HG02852 (cell line): ENCODE measurements around the gene AKNA.

Experiments used
- ATAC-seq: cut with Tn5 transposase; IDR thresholded peaks from one replicate; pipeline ENCODE4 v1.9.1; 2021; ENCODE audit warnings: mild to moderate bottlenecking, moderate library complexity; ENCODE audit not compliant: unreplicated experiment

The AKNA gene

DNA sequence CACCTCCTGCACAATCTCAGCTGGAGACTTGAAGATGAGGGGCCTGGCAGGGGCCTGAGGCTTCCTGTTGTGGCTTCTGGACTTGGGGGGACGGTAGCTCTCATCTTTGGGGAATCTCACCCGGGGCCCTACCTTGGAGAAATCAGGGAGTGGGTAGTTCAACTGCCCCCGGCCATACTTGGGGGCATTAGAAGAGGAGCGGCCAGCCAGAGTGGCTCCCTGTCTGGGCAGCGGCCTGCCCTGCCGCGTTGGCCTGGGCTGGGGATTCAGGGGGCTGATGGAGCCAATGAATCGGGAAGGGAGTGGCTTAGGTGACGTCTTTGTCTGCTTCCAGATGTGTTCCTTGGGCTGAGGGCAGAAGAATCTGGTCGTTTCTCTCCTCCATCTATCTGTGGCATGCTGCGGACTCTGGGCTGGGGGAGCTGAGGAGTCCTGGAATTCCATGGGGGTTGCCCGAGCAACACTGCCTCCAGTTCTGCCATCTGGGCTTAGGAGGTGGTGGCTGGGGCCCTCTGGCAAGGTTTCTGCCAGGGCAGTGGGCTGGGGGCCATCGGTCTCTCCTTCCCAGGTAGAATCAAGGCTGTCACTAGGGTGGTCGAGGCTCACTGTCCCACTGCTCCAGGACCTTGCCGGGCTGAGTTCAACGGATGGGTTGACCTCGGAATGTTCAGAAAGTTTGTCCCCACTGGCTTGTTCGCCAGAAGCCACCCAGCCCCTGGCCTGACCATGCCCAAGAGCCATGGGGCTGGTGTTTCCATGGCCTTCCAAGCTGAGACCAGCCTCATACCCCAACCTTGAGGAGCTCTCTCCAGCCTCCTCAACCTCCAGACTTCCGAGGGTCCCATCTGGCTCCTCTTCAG lies 11.0 kb downstream of the AKNA start:
- no peak for ATAC-seq

DNA sequence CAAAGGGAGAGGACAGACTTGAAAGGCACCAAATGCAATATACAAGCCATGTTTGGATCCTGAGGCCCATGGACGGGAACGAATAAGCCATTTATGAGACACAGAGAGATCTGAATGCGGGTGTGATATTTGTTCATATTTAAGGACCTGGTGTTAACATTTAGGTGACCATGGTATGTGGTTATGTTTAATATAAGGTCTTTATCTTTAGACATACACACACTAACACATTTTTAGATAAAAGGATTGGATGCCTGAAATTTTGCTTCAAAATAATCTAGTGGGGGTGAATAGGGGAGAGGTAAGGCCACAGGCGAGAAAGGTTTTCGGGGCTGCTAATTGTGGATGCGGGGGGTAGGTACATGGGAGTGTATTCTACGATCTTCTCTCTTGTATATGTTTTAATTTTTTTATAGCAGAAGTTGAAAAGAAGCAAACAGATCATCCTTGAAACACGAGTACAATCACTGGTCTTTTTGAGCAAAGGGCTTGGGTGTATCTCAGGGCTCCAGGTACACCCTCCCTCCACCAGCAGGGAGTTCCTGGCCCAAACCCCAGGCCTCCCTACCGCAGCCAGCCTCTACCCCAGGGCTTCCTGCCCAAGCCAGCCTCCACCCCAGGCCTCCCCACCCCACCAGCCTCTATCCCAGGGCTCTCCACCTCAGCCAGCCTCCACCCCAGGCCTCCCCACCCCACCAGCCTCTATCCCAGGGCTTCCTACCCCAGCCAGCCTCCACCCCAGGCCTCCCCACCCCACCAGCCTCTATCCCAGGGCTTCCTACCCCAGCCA lies 12.2 kb downstream of the AKNA start:
- no peak for ATAC-seq

DNA sequence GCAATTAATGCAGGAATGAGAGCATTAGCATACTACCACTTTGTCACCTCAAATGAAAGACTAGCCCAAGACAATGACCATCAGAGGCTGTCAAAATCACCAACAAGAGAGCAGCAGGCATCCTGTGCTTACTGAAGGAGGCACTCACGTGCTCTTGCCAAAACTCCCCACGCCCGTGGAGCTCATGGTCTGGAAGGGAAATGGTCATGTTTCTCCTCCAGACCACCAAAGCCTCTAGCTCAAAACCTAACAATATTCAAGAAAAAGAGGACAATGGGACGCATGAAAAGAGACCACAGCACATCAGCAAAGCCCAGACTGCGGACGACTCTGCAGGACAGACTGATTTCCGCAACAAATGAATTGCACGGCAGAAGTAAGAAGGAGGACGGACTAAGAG lies 12.8 kb downstream of the AKNA start:
- no peak for ATAC-seq

DNA sequence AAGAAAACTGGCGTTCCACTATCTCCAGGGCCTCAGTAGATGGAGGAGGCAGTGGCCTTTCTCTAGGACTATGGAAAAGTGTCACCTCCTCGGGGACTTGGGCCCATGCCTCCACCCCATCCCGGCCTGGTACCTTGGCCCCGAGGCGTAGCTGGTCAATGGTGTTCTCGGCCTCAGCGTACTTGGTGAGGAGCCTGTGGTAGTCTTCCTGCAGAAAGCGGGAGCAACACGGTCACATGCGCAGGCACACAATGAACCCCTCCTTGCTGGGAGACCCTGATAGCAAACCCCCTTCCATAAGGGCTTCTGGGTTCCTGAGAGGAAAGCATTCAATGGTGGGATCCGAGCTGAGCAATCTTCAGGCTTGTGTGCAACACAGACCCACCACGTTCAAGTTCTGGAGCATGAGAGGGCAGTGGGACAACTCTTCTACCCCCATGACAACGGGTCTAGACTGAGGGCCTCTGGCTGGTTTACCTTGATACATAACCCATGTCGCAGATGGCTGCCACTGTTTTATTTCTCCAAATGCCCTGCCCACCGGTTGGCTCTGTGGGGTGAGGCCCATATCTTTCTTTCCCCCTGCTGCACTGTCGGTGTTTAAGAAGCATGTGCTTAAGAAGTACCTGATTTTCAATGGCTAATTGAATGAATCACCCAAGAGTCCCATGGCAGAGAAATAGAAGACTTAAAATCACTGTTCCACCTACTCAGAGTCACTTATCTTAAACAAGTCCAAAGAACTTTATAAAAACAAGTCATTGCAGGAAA lies 13.6 kb downstream of the AKNA start:
- ATAC-seq: no peak

DNA sequence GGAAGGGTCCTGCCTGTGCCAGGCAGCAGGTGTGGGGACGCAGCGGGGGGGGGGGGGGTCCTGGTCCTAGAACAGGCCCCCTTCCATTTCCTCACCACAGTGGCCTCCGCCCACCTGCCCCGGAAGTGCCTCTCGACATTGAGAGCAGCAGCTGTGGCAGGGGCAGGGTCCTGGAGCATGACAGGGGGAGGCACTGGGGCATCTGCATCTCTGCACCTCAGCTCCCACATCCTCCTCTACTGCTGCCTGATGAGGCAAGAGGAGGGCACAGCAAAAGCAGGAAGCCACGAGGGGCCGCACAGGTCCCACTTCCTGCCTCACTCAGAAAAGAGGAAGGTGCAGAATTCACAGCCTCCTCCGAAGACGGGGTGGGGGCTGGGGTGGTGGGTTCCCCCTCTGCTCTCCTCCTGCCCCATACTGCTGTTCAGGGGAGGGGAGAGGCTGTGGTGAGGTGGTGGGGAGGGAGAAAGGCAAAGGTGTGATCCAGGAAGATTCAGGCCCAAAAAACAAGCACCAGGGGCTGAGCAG lies 14.8 kb downstream of the AKNA start:
- ATAC-seq: peak; percentile 90

DNA sequence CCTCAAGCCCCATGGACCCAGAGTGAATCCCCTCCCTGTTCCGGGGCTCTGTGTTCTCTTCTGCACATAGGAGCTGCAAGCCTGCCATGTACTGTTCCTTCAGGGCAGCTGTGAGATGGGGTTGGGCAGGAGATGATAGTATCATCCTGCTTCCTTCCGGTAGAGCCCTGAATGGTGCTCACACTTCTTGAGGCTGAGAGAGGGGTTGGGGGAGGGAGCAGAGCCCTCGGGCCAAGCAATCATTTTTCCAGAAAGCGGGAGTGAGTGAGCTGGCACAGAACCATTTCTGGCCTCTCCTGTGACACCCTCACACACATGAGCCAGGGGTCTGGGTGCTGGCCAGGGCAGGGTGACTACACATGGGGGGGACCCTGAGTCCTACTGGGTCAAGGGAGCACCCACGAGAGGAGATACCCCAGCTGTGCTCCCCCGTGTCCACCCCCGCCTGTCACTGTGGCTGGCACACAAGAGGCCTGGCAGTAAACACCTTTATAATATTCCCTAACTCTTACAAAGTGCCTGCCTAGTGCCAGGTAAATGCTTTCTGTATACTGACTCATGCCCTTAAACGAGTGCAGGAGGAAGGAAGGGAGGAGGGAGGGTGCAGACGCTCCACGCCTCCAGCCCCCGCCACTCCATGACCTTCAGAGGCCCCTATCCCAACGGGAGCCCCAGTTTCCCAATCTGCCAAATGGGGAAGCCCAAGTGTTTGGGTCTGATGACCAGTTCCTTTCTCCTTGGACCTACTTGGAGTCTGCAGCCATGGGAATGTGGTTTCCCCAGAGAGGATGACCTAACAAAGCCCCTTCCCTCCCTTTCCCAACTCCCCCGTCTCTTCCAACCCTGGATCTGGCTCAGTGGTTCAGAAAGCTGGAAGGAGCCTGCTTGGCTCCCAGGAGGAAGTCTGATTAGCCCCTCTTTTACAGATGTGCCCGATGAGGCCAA lies 15.5 kb downstream of the AKNA start:
- ATAC-seq: no peak

DNA sequence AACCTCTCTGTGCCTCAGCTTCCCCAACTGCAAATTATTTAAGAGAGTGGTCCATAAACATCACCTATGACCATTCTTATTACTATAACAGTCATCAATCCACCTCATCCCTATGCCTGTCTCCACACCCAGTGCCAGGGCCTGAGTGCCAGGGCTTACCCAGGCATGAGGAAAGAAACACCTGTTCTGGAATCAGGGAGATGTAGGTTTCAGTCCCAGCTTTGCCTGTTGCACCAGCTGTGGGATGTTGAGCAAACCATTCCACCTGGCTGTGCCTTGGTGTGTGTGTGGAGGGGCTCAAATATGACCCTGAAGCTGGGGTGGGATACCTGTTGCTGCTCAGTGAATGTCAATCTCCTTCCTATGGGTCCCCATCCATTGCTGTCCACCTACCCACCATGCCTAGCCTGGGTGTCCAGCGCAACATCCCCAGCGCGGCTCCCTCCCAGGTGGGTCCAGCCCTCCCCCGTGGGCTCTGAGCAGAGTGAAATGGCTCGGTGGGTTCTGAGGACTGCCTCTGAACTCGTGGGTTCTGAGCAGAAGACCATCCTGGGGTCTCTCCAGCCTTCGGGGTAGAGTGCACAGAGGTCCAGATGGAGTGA lies 16.3 kb downstream of the AKNA start:
- no peak for ATAC-seq

DNA sequence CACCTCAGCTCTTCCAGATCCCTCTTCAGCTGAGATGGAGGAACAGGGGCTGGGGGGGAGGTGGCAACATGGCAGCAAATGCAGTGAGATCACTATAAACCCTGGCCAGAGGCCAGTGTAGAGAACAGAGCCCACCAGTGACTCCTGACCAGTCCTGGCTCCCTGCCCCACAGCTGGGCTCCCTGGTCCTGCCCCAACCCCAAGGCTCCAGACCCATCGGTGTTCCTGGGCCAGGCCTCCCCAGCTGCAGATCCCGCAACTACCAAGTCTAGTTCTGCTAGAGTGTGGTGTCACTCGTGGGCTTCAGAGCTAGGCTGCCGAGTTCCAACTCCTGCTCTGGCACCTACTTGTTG lies 16.8 kb downstream of the AKNA start:
- ATAC-seq: no peak

DNA sequence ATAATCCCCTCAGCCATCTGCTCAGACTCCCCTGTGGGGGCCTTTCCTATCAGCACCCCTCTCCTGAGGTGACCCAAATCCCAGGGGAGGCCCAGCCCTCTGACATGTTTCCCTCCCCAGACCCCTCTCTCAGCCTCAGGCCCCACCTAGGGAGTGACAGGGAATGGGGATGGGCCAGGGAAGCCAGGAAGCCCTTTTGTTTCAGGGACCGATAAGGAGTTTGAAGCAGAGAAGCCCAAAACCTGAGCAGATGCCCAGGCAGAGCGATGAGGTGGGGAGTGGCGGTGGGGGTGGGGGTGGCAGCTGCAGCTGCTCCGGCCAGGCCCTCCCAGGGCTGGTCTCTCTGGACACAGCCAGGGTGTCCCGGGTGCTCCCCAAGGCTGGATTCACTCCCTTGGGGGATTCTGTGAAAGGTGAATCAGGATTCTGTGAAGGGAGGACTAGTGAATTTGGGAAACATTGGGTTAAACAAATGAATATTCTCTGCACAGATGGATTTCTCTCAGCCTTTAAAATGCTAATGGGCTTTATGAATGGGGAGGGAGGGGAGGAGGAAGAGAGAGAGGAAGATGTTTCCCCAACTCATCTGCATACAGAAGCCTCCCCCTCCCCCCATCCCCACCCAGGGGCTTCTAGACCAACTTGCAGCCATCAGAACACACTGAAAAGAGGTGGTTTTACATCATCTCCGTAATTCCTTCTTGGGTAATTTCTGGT lies 17.4 kb downstream of the AKNA start:
- ATAC-seq: no peak

DNA sequence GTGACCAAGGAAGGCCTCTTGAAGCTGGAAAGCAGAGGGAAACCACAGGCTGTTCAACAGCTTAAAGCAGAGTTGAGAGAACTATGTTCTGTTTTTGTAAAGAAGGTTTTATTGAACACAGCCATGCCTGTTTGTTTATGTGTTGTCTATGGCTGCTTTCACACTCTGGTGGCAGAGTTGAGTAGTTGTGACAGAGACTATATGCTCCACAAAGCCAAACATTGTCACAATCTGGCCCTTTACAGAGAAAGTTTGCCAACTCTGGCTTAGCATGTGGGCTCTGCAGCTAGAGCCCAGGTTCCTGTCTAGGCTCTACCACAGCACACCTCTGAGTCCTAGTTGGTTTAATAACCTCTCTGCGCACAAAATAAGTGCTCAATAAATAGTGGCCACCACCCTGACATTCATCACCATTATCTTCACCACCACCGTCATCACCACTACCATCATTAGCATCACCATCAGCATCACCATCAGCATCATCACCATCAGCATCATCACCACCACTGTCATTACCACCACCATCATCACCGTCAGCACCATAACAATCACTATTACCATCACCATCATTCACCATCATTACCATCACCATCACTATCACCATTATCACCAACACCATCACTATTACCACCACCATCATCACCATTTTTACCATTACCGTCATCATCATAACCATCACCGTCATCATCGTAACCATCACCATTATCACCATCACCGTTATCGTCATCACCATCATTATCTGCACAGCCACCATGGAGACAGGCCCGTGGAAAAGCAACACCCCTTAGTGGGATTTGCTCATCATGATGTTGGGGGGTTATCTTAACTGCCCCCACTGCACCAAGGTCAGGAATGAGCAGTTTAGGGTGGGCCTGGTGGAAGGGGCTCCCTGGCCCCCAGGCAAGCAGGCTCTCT lies 18.3 kb downstream of the AKNA start:
- no peak for ATAC-seq

DNA sequence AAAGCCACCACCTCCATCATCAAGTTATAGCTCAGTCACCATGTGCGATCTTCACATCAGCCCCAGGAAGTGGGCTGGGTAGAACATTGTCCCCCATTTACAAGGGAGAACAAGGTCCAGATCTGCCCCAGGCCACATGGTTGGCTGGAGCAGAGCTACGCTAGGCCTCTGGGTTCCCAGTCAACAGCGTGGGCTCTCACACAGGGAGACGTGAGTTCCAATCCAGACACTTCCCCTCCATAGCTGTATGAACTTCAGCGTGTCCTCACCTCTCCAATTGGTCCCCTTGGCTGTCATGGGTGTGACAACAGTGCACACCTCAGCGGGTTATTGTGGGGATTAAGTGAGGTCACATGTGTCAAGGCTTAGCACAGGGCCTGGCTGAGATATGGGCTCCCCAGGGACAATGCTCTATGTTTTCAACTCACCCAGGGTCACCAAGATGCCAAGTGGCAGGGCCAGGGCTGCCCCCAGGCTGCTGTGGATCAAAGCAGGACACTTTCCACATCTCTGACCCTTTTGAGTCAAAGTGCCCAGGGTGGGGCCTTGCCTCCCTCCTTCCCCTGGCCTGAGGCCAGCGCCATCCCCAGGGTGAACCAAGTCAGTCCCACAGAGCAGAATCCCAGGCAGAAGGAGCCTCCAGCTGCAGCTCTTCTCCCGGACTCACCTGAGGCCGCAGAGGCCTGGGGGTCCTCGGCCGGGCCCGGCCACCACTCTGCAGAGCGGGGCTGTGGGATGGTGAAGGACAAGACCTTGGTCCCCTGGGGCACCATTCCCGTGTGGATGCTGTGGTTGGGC lies 19.8 kb downstream of the AKNA start:
- ATAC-seq: no peak

DNA sequence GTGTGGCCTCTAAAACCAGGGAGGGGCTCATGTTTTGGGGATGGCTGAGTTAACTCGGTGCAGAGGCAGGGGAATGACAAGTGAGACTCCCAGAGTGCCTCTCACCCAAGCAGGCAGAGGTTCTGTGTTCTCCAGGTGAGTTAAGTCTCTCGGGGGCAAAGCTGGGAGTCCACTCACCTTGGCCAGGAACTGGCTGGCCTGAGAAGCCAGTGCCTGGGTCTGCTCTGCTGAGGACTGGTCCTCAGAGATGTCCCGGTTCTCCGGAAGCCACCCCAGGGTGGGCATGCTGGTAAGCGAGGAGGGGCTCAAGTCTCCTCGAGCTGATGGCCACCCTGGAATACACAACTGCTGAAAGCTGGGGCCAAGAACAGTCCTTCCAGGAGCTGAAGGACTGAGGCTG lies 20.4 kb downstream of the AKNA start:
- ATAC-seq: no peak

DNA sequence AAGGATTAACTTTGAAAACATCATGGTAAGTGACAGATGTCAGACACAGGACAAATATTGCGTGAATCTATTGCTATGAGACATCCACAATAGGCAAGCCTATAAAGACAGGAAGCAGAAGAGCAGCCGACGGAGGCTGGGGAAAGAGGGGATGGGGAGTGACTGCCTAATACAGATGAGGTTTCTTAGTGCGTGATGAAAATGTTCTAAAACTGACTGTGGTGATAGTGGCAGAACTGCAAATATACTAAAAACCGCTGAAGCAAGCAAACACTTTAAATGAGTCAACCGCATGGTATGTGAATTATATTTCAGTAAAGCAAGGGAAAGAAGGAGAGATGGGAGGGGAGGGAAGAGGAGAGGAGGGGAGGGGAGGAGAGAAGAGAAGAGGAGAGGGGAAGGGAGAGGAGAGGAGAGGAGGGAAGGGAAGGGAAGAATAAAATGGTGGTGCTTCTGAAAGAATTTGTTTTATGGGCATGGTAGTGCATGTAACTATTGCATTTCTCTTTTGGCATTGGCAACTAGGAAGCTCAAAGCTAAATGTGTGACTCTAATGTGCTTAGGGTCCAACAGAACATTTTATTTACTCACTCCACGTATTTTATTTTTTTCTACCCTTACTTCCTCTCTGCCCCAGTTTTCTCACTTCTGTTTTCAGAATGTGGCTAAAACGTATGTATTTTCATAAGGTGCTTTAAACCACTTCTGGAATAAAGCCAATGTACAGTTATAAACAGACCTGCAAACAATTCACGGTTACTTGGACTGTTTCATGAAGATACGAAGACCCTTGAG lies 21.3 kb downstream of the AKNA start:
- peak; percentile 53 for ATAC-seq

DNA sequence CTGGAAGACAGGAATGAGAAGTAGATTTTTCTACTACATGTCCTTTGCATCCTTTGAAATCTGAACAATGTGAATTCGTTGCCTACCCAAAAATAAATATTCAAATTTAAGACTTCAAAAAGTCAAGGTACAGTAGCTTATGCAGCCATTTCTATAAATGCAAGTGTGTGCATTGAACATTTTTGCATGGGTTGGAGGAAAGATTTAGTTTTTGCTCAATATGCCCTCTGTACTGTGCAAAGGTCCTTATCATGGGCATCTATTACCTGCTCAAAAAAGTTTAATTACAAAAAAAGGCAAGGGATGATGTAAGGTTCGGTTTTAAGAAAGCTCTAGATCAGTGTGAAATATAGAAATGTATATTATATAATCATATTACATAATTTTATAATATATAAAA lies 22.6 kb downstream of the AKNA start:
- no peak for ATAC-seq

DNA sequence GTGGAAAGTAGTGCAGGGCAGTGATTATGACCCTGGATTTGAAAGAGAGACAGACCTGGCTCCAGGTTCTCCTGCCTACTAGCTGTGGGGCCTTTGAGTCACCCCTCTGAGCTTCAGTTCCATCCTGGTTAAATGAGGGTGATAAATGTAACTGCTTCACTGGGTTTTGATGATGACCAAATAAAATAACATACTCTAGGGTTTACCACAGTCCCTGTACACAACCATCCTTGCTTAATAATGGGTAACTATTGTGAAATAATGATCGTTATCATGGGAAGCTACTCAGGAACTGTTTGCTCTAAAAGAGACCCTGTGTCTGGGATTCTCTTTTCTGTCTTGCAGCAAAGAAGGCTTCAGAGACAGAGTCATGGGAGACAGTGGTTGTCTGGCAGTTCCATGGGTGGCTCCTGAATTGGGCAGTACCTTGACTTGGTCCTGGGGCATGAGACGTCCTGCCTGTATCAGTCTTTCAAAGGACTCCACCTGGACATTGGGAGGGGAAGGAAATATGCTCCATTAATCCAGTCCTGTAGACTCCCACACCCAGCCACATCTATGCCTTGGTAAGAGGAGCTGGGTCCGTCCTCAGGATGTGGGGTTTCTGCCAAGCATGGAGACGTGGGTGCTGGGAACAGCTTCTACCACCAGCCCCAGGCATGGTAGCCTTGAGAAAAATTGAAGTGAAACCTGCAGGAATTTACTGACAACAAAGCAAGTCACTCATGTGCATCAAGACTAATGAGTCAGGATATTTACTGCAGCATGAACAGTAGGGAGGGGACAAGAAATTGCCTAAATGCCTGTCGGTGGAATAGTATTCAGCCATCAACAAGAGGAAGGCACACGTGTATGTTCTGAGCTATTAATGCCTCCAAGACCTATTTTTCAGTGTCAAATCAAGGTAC lies 23.4 kb downstream of the AKNA start:
- no peak for ATAC-seq

DNA sequence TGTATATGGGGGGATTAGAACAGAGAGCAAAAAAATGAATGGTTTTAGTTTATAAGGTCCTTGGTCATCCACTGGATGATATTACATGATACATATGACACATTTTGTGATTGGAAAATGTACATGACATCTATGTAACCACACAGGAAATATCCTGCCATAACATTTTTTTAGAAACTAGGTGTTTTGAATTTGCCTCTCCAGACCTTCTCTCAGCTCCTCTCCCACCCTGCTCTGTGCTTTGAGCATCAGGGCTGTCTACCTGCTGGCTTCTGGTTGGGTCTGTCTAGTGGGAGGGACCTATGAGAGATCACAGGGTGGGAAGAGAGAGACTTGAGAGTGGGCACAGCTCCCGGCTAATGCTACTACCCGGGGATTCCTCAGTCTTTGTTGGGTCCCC lies 24.4 kb downstream of the AKNA start:
- ATAC-seq: no peak
